Left lung (tissue), 10 donors: ENCODE data around the gene TMEM254. TPM values are rescaled to one million over a fixed set of nuclear protein-coding genes. Genes with fewer than 3 reads are reported as not detected.
"Not testable (repeated sequence)": the region's sequence is repeated elsewhere in the genome, so short reads cannot be mapped to it uniquely, and the experiment has no call there.

Source experiments
- ATAC-seq: fragments of 200-7000 bp; cut with Tn5 transposase; one replicate; pipeline ENCODE4 v1.9.1; 2020; ENCODE audit warnings: moderate library complexity
- DNase-seq, 4 donors: peaks; one replicate each; pipeline ENCODE4 v3.0.0-alpha.2; 2013 to 2020
- H3K27ac ChIP-seq, 2 donors: fragments of 200-600 bp; sonication (generic) in 1 of 2; one replicate each; pipeline versions ENCODE4 v1.5.0 to v1.8.0; 2020 to 2021
- H3K27me3 ChIP-seq, 2 donors: fragments of 200-600 bp; sonication (generic) in 1 of 2; one replicate each; pipeline versions ENCODE4 v1.5.0 to v1.8.0; 2020 to 2021
- H3K36me3 ChIP-seq, 2 donors: fragments of 200-600 bp; sonication (generic) in 1 of 2; one replicate each; pipeline versions ENCODE4 v1.5.0 to v1.8.0; 2020 to 2021
- H3K4me1 ChIP-seq, 2 donors: fragments of 200-600 bp; one replicate each; pipeline ENCODE4 v1.8.0; 2021
- H3K4me3 ChIP-seq, 2 donors: fragments of 200-600 bp; sonication (generic) in 1 of 2; one replicate each; pipeline versions ENCODE4 v1.5.0 to v1.8.0; 2020 to 2021; ENCODE audit warnings: mild to moderate bottlenecking in 1 of 2
- H3K9me3 ChIP-seq, 2 donors: fragments of 200-600 bp; sonication (generic) in 1 of 2; one replicate each; pipeline versions ENCODE4 v1.5.0 to v1.8.0; 2020 to 2021
- intact Hi-C, 2 donors: fragments of 100-400 bp; cut with DNase I; formaldehyde crosslinking; loops; one replicate each; pipeline versions ENCODE4 v1.11.2 to v1.14.2; 2022
- polyA plus RNA-seq, 6 donors: library from polyadenylated mRNA; unstranded; fragments of 120-200 nt; gene quantifications; one replicate each; pipeline ENCODE4 v1.2.1, GENCODE V29; 2013; ENCODE audit not compliant: insufficient read length in 6 of 6
- total RNA-seq, 2 donors: library from RNA; stranded (reverse); fragmentation: NEBNext Ultra II Directional; extraction: Animal tissue kit (Norgen Biotek cat#: 25700); gene quantifications; one replicate each; pipeline ENCODE4 v1.2.1, GENCODE V29; 2021
- TF ChIP-seq, protein P1 (sequence below), 2 donors: fragments of 200-600 bp; sonication (generic) in 1 of 2; IDR thresholded peaks; one replicate each; pipeline versions ENCODE4 v1.5.0 to v1.8.0; 2021; ENCODE audit warnings: antibody characterized with exemption in 2 of 2
- donor health status: DM: no; HTN: yes; CAD: no.
- donor health status: DM: no; HTN: no; CAD: no.

Gene TMEM254
- total and polyA plus RNA-seq, 8 donors: 18.2 to 45.7 (median 44.0) TPM

DNA sequence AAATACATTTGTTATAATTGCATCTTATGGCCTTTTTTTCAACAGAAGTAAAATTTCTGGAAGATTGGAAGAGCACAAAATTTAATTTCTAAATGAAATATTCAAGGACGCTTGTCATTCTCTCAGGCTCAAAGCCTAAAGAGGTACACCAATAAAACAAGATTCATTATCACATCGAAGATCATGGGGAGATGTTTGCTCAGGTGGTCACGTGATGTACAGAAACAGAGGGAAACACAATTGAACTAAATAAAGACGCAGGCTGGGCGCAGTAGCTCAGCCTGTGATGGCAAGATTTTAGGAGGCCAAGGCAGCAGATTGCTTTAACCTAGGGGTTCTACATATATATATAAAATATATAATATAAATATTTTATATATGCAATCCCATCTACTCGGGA is 37.3 kb upstream of the TMEM254 start:
- Histone ChIP-seq H3K4me3 (no peak overlapping the region), H3K9me3 (no peaks in the 10 kb centered on the region), H3K4me1 (no peaks in the 10 kb centered on the region), H3K27ac (no peak overlapping the region), H3K27me3 (no peaks in the 10 kb centered on the region), H3K36me3 (no peaks in the 10 kb centered on the region)
- DNase-seq (no peak), ATAC-seq (no peak)
- intact Hi-C loops: no loop called here
- TF ChIP-seq, protein P1, sequence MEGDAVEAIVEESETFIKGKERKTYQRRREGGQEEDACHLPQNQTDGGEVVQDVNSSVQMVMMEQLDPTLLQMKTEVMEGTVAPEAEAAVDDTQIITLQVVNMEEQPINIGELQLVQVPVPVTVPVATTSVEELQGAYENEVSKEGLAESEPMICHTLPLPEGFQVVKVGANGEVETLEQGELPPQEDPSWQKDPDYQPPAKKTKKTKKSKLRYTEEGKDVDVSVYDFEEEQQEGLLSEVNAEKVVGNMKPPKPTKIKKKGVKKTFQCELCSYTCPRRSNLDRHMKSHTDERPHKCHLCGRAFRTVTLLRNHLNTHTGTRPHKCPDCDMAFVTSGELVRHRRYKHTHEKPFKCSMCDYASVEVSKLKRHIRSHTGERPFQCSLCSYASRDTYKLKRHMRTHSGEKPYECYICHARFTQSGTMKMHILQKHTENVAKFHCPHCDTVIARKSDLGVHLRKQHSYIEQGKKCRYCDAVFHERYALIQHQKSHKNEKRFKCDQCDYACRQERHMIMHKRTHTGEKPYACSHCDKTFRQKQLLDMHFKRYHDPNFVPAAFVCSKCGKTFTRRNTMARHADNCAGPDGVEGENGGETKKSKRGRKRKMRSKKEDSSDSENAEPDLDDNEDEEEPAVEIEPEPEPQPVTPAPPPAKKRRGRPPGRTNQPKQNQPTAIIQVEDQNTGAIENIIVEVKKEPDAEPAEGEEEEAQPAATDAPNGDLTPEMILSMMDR (IDR thresholded peaks at IDR 0.05): no peak

DNA sequence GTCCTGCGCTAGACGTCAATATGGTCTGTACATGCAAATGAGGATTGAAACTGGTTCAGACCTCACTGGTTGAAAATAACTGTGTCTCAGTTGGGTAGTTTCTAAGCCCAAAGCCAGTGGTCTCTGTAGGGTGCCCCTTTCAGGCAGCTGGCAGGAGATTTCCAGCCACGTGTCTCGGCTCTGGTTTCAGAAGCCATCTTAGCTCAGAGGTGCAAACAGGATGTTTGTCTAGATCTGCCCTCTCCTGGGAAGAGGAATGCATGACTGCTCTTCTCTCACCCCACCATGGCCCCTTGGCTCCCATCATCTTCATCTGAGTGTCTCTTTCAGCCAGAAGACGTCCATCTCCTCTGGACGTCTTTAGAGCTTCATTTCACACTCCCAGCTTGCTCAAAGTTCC is 33.5 kb upstream of the TMEM254 start:
- DNase-seq, H3K4me3 ChIP-seq, H3K4me1 ChIP-seq, H3K36me3 ChIP-seq, H3K27ac ChIP-seq, H3K9me3 ChIP-seq, H3K27me3 ChIP-seq, intact Hi-C loops: not testable (repeated sequence)
- ATAC-seq: peak; percentile 59

GRCh38 chr10:80046629-80047441 is 31.6 kb upstream of the TMEM254 start:
- TF ChIP-seq, protein P1 (IDR thresholded peaks at IDR 0.05): peak; percentile 91 to 95
- no peak overlapping the region for H3K4me3 ChIP-seq
- intact Hi-C loops: no loop called here
- DNase-seq (peak; percentile 49 to 92 (median 79)), ATAC-seq (peak; percentile 99)
- H3K4me1 ChIP-seq: no peaks in the 10 kb centered on the region
- no peaks in the 10 kb centered on the region for H3K9me3 ChIP-seq
- H3K27ac ChIP-seq: no peak overlapping the region
- H3K36me3 ChIP-seq: no peaks in the 10 kb centered on the region
- no peaks in the 10 kb centered on the region for H3K27me3 ChIP-seq

DNA sequence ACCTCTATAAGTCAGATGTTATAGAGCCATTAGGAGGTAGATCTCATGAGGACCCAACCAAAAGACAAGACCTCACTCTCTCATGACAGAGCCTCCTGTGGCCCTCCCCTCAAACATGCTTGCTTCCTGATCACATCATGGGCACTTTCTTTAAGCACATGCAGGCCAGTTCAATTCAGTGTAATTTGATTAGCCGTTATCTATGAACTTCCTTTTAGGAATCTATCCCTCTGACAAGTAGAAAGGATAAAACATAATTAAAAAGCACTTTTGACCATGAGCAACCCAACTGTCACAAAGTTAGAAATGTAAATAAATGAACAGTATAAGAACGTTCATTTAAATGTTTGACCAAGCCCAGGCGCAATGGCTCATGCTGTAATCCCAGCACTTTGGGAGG is 27.7 kb upstream of the TMEM254 start:
- DNase-seq: no peak
- no peaks in the 10 kb centered on the region for H3K9me3 ChIP-seq
- H3K27ac ChIP-seq: no peak overlapping the region
- TF ChIP-seq, protein P1 (IDR thresholded peaks at IDR 0.05): no peak
- H3K4me1 ChIP-seq: no peaks in the 10 kb centered on the region
- H3K27me3 ChIP-seq: no peaks in the 10 kb centered on the region
- no peaks in the 10 kb centered on the region for H3K36me3 ChIP-seq
- intact Hi-C loops: no loop called here
- ATAC-seq: no peak
- H3K4me3 ChIP-seq: no peak overlapping the region

DNA sequence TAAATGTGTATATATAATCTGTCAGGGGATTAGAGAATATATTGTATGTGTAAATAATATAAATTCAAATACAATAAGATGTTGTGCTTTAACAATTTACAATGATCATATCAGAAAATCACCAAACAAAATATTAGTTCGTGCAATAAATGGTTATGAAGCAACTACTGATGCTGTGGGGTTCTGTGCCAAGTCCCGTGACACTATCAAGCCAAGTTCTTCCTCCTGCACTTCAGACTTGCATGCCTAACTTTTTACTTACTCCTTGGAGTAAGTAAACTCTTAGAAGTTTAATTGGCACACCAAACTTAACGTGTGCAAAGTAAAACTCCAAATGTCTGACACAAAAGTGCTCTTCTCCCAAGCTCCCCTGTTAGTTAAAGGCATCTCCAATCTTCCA is 26.5 kb upstream of the TMEM254 start:
- Histone ChIP-seq H3K36me3 (no peaks in the 10 kb centered on the region), H3K4me1 (no peaks in the 10 kb centered on the region), H3K27me3 (no peaks in the 10 kb centered on the region), H3K4me3 (no peak overlapping the region), H3K9me3 (no peaks in the 10 kb centered on the region), H3K27ac (no peak overlapping the region)
- ATAC-seq: no peak
- peak in 1 of 4 donors; percentile 13 for DNase-seq
- TF ChIP-seq, protein P1 (IDR thresholded peaks at IDR 0.05): no peak
- intact Hi-C loops: no loop called here

- ATAC-seq (no peak), DNase-seq (no peak)
- Histone ChIP-seq H3K9me3 (no peaks in the 10 kb centered on the region), H3K4me3 (no peak overlapping the region), H3K4me1 (no peaks in the 10 kb centered on the region), H3K27me3 (no peaks in the 10 kb centered on the region), H3K36me3 (no peaks in the 10 kb centered on the region), H3K27ac (no peak overlapping the region)
- intact Hi-C loops: no loop called here
- TF ChIP-seq, protein P1 (IDR thresholded peaks at IDR 0.05): no peak
These were observed 22.7 kb upstream of the TMEM254 start for GRCh38 chr10:80055760-80056159.
